Activated CD8-positive, alpha-beta memory T cell treated with anti-CD3 and anti-CD28 coated beads for 48 hours (primary cell): ENCODE results near the gene SPOP.
A peak's percentile ranks its signal among the peaks of the same experiment; 100 is the strongest.

Experiments used
- DNase-seq, 3 experiments: peaks; one replicate each; pipeline ENCODE4 v3.0.0-alpha.2; 2020; ENCODE audit warnings: low read depth in 2 of 3, low spot score in 2 of 3

Gene SPOP

GRCh38 chr17:49588726-49589576 is 88.9 kb downstream of the SPOP start:
- DNase-seq = no peak

- no peak for DNase-seq
Observed at GRCh38 chr17:49588312-49588711, 89.6 kb downstream of the SPOP start.

GRCh38 chr17:49587366-49588073 is 90.4 kb downstream of the SPOP start:
- DNase-seq = no peak

- no peak for DNase-seq
Observed at GRCh38 chr17:49585422-49586027, 92.4 kb downstream of the SPOP start.

GRCh38 chr17:49583889-49584288 is 94.0 kb downstream of the SPOP start:
- no peak for DNase-seq

GRCh38 chr17:49583226-49583625 is 94.7 kb downstream of the SPOP start:
- no peak for DNase-seq

- no peak for DNase-seq
Observed at GRCh38 chr17:49582789-49583188, 95.1 kb downstream of the SPOP start.

- no peak for DNase-seq
Observed at GRCh38 chr17:49582055-49582722, 95.7 kb downstream of the SPOP start.

GRCh38 chr17:49581648-49581998 is 96.3 kb downstream of the SPOP start:
- DNase-seq = no peak

GRCh38 chr17:49580981-49581647 is 96.8 kb downstream of the SPOP start:
- DNase-seq = no peak

GRCh38 chr17:49580055-49580721 is 97.7 kb downstream of the SPOP start:
- no peak for DNase-seq

- DNase-seq = no peak
Observed at GRCh38 chr17:49579522-49579921, 98.4 kb downstream of the SPOP start.

GRCh38 chr17:49578952-49579500 is 98.9 kb downstream of the SPOP start:
- no peak for DNase-seq

GRCh38 chr17:49578414-49578813 is 99.5 kb downstream of the SPOP start:
- DNase-seq = no peak

GRCh38 chr17:49577963-49578362 is 99.9 kb downstream of the SPOP start:
- DNase-seq = no peak

GRCh38 chr17:49577650-49577934 is 100.3 kb downstream of the SPOP start:
- DNase-seq = no peak

GRCh38 chr17:49576917-49577649 is 100.8 kb downstream of the SPOP start:
- no peak for DNase-seq

GRCh38 chr17:49576088-49576916 is 101.6 kb downstream of the SPOP start:
- no peak for DNase-seq

- DNase-seq = peak; percentile 40 to 57 (median 49)
Observed at GRCh38 chr17:49575679-49576087, 102.2 kb downstream of the SPOP start, which contains the start of gene NXPH3. Gene NXPH3 (plus strand): TSS chr17:49575871. CDS start chr17:49576220, 349 bp downstream.
